ENCODE data around the gene TTLL5.

GRCh38 chr14:75982266-75983018, 321.4 kb downstream of the TTLL5 start:
- peak in 5 of 6 experiments; percentile 27 to 58 (median 47) for TF ChIP-seq CTCF (IDR thresholded peaks at IDR 0.05)
- TF ChIP-seq POLR2A (IDR thresholded peaks at IDR 0.05), result no peak
